Suprapubic skin (tissue), 4 donors: ENCODE results near the gene POLDIP2. TPM values are rescaled to one million over a fixed set of nuclear protein-coding genes. Genes with fewer than 3 reads are reported as not detected.
A peak's percentile ranks its signal among the peaks of the same experiment; 100 is the strongest.

Experiments used
- DNase-seq, 2 donors: peaks; one replicate each; pipeline ENCODE4 v3.0.0-alpha.2; 2019; ENCODE audit warnings: low spot score in 2 of 2
- H3K27ac ChIP-seq: fragments of 200-600 bp; sonication (generic); one replicate; pipeline ENCODE4 v1.5.1; 2019
- H3K27me3 ChIP-seq: fragments of 200-600 bp; sonication (generic); one replicate; pipeline ENCODE4 v1.5.1; 2019
- H3K36me3 ChIP-seq: fragments of 200-600 bp; sonication (generic); one replicate; pipeline ENCODE4 v1.5.1; 2019
- H3K4me1 ChIP-seq: fragments of 200-600 bp; sonication (generic); one replicate; pipeline ENCODE4 v1.5.1; 2019
- H3K4me3 ChIP-seq: fragments of 200-600 bp; sonication (generic); one replicate; pipeline ENCODE4 v1.5.1; 2019; ENCODE audit warnings: mild to moderate bottlenecking
- H3K9me3 ChIP-seq: fragments of 200-600 bp; sonication (generic); one replicate; pipeline ENCODE4 v1.5.1; 2019
- EP300 ChIP-seq: sonication (generic); formaldehyde crosslinking; IDR thresholded peaks from one replicate; pipeline ENCODE4 v1.6.1; 2017; ENCODE audit warnings: antibody characterized with exemption
- POLR2A ChIP-seq, 2 donors: fragments of 450-650 bp; IDR thresholded peaks; one replicate each; pipeline ENCODE4 v1.6.1; 2017; ENCODE audit warnings: antibody characterized with exemption in 2 of 2, mild to moderate bottlenecking in 2 of 2, moderate library complexity in 2 of 2
- POLR2AphosphoS5 ChIP-seq, 3 donors: sonication (generic); formaldehyde crosslinking; IDR thresholded peaks; one replicate each; pipeline ENCODE4 v1.6.1; 2017; ENCODE audit warnings: antibody characterized with exemption in 3 of 3
- WGBS: methylation state at CpG from one replicate; pipeline ENCODE4 v1.1.5; 2018; 5-methylcytosine and 5-hydroxymethylcytosine counted together
- total RNA-seq, 4 donors: library from RNA; depleted of rRNA; stranded (reverse); fragments of >200 nt; gene quantifications; one replicate each; pipeline ENCODE4 v1.1.0, GENCODE V29; 2016
- TF ChIP-seq, protein P1 (sequence below), 2 donors: fragments of 200-600 bp in 1 of 2; fragments of 450-650 bp in 1 of 2; sonication (generic) in 1 of 2; IDR thresholded peaks; one replicate each; pipeline ENCODE4 v1.5.1; 2016 to 2019; ENCODE audit warnings: antibody characterized with exemption in 2 of 2, mild to moderate bottlenecking in 1 of 2, moderate library complexity in 1 of 2

Gene POLDIP2
- total RNA-seq, 4 donors from 2014 or later: 52.9 to 103 (median 86.0) TPM

DNA sequence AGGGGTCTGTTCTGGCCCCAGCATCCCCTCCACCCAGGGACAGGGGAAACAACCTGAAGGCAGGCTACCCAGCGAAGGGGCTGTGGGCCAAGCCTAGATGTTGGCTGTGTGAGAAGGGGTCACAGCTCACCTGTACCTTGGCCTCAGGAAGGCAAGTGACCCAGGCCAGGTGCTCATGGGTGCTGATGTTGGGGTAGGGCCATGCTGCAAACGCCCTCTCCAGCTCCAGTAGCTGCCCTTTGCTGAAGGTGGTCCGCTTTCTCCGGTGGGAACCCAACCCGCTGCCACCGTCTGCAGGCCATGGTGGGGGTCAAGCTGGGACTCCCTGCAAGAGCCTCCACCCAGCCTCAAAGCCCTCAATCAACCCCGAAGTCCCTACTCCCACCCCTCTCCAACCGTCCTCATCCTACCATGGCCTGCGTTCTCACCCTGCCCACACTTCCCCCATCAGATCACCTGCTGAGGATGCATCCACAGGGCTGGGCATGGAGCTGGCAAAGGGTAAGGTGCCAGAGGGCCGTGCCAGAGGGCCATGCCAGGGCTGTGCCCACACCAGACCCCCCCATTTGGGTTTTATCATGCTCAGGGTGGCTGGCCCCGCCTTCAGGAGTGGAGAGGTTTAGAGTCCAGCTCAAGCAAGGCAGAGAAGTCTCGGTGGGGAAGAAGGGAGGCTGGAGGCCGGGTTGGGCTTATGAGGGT, 7.5 kb upstream of the POLDIP2 start, which contains the start of gene SEBOX:
TSS of gene SEBOX (minus strand) at position 535 of the 699 bp plus-strand sequence. CDS start at position 487, 48 bp downstream.
- no peak within 1 kb of the TSS for H3K27ac ChIP-seq
- 94% methylated on average over 12 of the region's 13 CpGs for WGBS
- H3K9me3 ChIP-seq: no peaks in the 10 kb centered on the region
- H3K36me3 ChIP-seq: peaks cover 53% of the 10 kb centered on the region
- no peak for DNase-seq
- TF ChIP-seq, protein P1, sequence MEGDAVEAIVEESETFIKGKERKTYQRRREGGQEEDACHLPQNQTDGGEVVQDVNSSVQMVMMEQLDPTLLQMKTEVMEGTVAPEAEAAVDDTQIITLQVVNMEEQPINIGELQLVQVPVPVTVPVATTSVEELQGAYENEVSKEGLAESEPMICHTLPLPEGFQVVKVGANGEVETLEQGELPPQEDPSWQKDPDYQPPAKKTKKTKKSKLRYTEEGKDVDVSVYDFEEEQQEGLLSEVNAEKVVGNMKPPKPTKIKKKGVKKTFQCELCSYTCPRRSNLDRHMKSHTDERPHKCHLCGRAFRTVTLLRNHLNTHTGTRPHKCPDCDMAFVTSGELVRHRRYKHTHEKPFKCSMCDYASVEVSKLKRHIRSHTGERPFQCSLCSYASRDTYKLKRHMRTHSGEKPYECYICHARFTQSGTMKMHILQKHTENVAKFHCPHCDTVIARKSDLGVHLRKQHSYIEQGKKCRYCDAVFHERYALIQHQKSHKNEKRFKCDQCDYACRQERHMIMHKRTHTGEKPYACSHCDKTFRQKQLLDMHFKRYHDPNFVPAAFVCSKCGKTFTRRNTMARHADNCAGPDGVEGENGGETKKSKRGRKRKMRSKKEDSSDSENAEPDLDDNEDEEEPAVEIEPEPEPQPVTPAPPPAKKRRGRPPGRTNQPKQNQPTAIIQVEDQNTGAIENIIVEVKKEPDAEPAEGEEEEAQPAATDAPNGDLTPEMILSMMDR (IDR thresholded peaks at IDR 0.05): no peak
- TF ChIP-seq EP300 (no peak), POLR2AphosphoS5 (IDR thresholded peaks at IDR 0.05) (no peak), POLR2A (IDR thresholded peaks at IDR 0.05) (no peak)
- H3K4me3 ChIP-seq: no peak within 1 kb of the TSS
- H3K27me3 ChIP-seq: no peaks in the 10 kb centered on the region
- no peaks in the 10 kb centered on the region for H3K4me1 ChIP-seq

DNA sequence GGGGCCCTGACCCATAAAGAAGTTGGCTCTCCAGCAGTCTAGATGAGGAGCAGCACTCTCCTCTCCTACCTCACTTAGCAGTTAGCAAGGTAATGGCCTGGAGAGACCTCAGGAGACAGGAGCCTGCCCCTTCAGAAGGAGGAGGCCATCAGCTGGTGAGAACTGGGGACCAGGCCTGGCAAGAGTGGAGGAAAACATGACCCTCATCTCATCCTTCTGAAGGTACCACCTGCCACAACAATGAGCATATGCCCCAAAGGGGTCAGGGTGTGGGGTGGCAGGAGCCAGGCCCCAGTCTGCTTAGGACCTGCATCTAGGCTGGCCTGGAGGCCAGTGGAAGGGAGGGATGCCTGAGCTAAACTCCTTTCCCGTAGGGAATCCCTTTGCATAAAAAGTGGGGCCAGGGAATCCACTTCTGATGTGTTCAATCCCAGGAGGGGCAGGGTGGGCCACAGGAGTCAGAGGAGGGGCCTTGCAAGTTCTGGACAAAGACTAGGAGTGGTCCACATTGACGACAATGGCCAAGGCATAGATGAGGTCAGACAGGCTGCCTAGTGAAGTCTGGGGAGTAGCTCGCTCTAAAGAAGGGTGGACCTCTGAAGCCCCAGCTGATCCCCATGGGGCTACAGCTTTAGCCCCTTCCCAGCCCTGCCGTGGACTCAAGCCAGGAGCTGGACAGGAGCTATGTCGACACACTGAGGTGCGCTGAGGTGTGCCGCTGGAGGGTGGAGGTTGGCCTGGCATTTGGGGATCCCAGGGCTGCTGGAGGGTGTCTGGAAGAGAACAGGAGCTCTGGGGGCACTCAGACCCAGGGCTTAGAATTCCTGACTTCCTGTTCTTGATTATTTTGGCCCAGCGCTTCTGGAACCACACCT, 6.7 kb upstream of the POLDIP2 start:
- Histone ChIP-seq H3K4me3 (no peak overlapping the region), H3K27ac (no peak overlapping the region), H3K27me3 (no peaks in the 10 kb centered on the region), H3K9me3 (no peaks in the 10 kb centered on the region), H3K36me3 (peaks cover 60% of the 10 kb centered on the region), H3K4me1 (no peaks in the 10 kb centered on the region)
- TF ChIP-seq POLR2AphosphoS5 (IDR thresholded peaks at IDR 0.05) (no peak), POLR2A (IDR thresholded peaks at IDR 0.05) (no peak)
- 89% methylated on average over 6 of the region's 8 CpGs for WGBS
- no peak for DNase-seq

DNA sequence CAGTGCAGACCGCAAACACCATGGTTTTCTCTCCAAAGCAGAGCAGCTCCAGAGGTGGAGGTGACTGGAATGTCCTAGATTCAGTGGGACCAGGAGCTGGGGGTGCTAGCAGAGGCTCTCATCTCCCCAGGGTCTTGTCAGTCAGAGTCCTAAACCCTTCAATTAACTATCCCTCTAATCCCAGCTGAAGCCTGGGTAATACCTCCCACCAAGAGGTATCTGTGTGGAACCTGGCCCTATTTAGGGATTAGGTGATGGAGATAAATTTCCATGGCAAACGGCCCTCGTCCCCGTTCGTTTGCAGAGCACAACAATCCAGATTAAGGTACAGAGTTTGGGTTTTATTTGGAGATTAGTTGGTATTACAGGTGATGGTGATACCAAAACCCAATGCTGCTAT, 5.9 kb upstream of the POLDIP2 start:
- no peaks in the 10 kb centered on the region for H3K9me3 ChIP-seq
- 88% methylated on average over 5 of the region's 5 CpGs for WGBS
- H3K27me3 ChIP-seq: no peaks in the 10 kb centered on the region
- peaks cover 4% of the 10 kb centered on the region for H3K4me1 ChIP-seq
- TF ChIP-seq, protein P1 (IDR thresholded peaks at IDR 0.05): no peak
- no peak for TF ChIP-seq POLR2AphosphoS5 (IDR thresholded peaks at IDR 0.05)
- no peak for TF ChIP-seq POLR2A (IDR thresholded peaks at IDR 0.05)
- no peak for TF ChIP-seq EP300
- peaks cover 60% of the 10 kb centered on the region for H3K36me3 ChIP-seq
- no peak for DNase-seq
- no peak overlapping the region for H3K27ac ChIP-seq
- H3K4me3 ChIP-seq: no peak overlapping the region

DNA sequence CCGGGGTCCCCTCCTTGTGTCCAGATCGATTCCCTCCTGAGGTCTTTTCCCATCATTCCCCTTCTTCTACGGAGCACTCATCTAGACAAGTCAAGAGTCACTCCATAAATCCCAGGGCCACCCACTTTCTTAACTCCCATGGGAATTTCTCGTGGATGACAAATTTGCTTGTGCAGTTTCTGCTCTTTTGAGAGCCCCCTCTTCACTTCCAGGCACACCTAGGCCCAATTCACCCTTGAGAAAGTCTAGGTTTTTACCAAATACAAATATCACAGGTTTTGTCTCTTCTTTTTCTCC, 522 bp upstream of the POLDIP2 start:
- Histone ChIP-seq H3K27ac (peak overlapping the region; percentile 87), H3K27me3 (no peaks in the 10 kb centered on the region), H3K9me3 (no peaks in the 10 kb centered on the region), H3K4me1 (peaks cover 23% of the 10 kb centered on the region), H3K36me3 (peaks cover 61% of the 10 kb centered on the region), H3K4me3 (peak overlapping the region; percentile 89)
- TF ChIP-seq, protein P1 (IDR thresholded peaks at IDR 0.05): no peak
- TF ChIP-seq POLR2AphosphoS5 (IDR thresholded peaks at IDR 0.05) (no peak), EP300 (no peak), POLR2A (IDR thresholded peaks at IDR 0.05) (no peak)
- WGBS: 6% methylated on average over 4 of the region's 4 CpGs
- DNase-seq: no peak

DNA sequence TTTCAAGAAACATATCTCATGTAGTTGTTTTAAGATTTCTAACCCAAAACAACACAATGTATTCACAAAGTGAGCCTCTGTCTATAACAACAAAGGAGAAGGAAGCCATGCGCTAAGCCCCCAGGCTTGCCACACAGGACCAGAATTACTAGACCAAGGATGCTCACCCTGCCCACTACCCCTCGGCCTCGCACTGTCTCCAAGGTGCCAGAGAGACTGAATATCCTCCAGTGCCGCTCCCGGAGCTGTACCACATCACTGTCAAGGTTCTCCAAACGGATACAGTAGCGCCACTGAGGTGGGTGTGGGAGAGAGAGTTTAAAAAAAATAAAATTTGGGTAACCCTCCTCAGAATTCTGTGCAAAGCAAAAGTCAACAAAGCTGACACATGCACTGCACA, 7.1 kb downstream of the POLDIP2 start:
- Histone ChIP-seq H3K9me3 (no peaks in the 10 kb centered on the region), H3K36me3 (peaks cover 99% of the 10 kb centered on the region), H3K27ac (no peak overlapping the region), H3K4me1 (peaks cover 11% of the 10 kb centered on the region), H3K27me3 (no peaks in the 10 kb centered on the region), H3K4me3 (no peak overlapping the region)
- TF ChIP-seq EP300: no peak
- TF ChIP-seq POLR2A (IDR thresholded peaks at IDR 0.05): no peak
- TF ChIP-seq, protein P1 (IDR thresholded peaks at IDR 0.05): no peak
- TF ChIP-seq POLR2AphosphoS5 (IDR thresholded peaks at IDR 0.05): no peak
- 87% methylated on average over 7 of the region's 7 CpGs for WGBS
- DNase-seq: no peak
